SK-N-SH (cell line): Measurements from ENCODE around the gene EPDR1. TPM values are rescaled to one million over a fixed set of nuclear protein-coding genes. Genes with fewer than 3 reads are reported as not detected.

Experiments
- CTCF ChIA-PET: fragments of 300-600, 350-600 bp; formaldehyde crosslinking; extraction: SDS; loops from one replicate; lab custom pipeline; 2021; lab: Yijun Ruan, JAX
- POLR2A ChIA-PET: fragments of 350-600 bp; sonication (Branson Sonifier 250); formaldehyde crosslinking; extraction: SDS; loops from one replicate; lab custom pipeline; 2020; ENCODE audit warnings: antibody characterized with exemption, inconsistent platforms; lab: Yijun Ruan, JAX
- DNase-seq: peaks from one replicate; pipeline ENCODE4 v3.0.0; 2012
- H2AFZ ChIP-seq: fragments of 200-600 bp; sonication (generic); 2 replicates; pipeline ENCODE4 v1.8.1; 2016; ENCODE audit warnings: antibody characterized with exemption, mild to moderate bottlenecking, low read depth
- H3F3A ChIP-seq: fragments of 200-600 bp; sonication (generic); replicated peaks from 2 replicates; pipeline ENCODE3; 2016; ENCODE audit warnings: antibody characterized with exemption, mild to moderate bottlenecking; ENCODE audit not compliant: insufficient read depth
- H3K27ac ChIP-seq, 2 experiments: fragments of 200-500 bp in 1 of 2; fragments of 200-600 bp in 1 of 2; sonication (Bioruptor generic) in 1 of 2; sonication (generic), shearing (Covaris generic) in 1 of 2; 2 replicates each; pipeline versions ENCODE4 v1.5.1 to v1.6.1; 2014 to 2016; ENCODE audit warnings: low read depth in 2 of 2, inconsistent platforms in 1 of 2, low read length in 1 of 2, mild to moderate bottlenecking in 1 of 2, mixed read lengths in 1 of 2
- H3K27me3 ChIP-seq: fragments of 200-600 bp; sonication (generic), shearing (Covaris generic); 2 replicates; pipeline ENCODE4 v1.6.1; 2016; ENCODE audit warnings: mixed run types; ENCODE audit not compliant: insufficient read depth
- H3K36me3 ChIP-seq, 2 experiments: fragments of 200-500 bp in 1 of 2; fragments of 200-600 bp in 1 of 2; sonication (Bioruptor generic) in 1 of 2; sonication (generic) in 1 of 2; replicated peaks in 1 of 2; 2 replicates each; pipeline versions ENCODE3 to v1.5.1; 2014 to 2016; ENCODE audit warnings: low read length in 1 of 2, mild to moderate bottlenecking in 1 of 2; ENCODE audit not compliant: insufficient read depth in 2 of 2, control insufficient read depth in 1 of 2
- H3K4me1 ChIP-seq, 2 experiments: fragments of 200-500 bp in 1 of 2; fragments of 200-600 bp in 1 of 2; sonication (Bioruptor generic) in 1 of 2; sonication (generic), shearing (Covaris generic) in 1 of 2; 2 replicates each; pipeline versions ENCODE4 v1.5.1 to v1.6.1; 2014 to 2016; ENCODE audit warnings: low read depth in 1 of 2, low read length in 1 of 2, mixed run types in 1 of 2; ENCODE audit not compliant: insufficient read depth in 2 of 2, control insufficient read depth in 1 of 2
- H3K4me2 ChIP-seq: fragments of 200-600 bp; sonication (generic), shearing (Covaris generic); 2 replicates; pipeline ENCODE4 v1.6.1; 2017; ENCODE audit warnings: mixed run types
- H3K4me3 ChIP-seq, 2 experiments: fragments of 200-500 bp in 1 of 2; fragments of 200-600 bp in 1 of 2; sonication (Bioruptor generic) in 1 of 2; sonication (generic), shearing (Covaris generic) in 1 of 2; 2 replicates each; pipeline versions ENCODE4 v1.5.1 to v1.8.1; 2014 to 2016; ENCODE audit warnings: low read depth in 2 of 2, inconsistent platforms in 1 of 2, low read length in 1 of 2, mild to moderate bottlenecking in 1 of 2, mixed read lengths in 1 of 2, moderate library complexity in 1 of 2
- H3K79me2 ChIP-seq: fragments of 200-600 bp; sonication (generic); 2 replicates; pipeline ENCODE4 v1.8.1; 2017; ENCODE audit warnings: mild to moderate bottlenecking; ENCODE audit not compliant: insufficient read depth
- H3K9ac ChIP-seq: fragments of 200-600 bp; sonication (generic); 2 replicates; pipeline ENCODE4 v1.6.1; 2017; ENCODE audit warnings: mixed run types
- H3K9me2 ChIP-seq: fragments of 200-600 bp; sonication (generic); 2 replicates; pipeline ENCODE4 v1.6.1; 2017; ENCODE audit warnings: mixed run types
- H3K9me3 ChIP-seq: fragments of 200-600 bp; sonication (generic); 2 replicates; pipeline ENCODE4 v1.6.1; 2017; ENCODE audit warnings: mixed run types, mild to moderate bottlenecking, moderate library complexity
- H4K20me1 ChIP-seq: fragments of 200-600 bp; sonication (generic); 2 replicates; pipeline ENCODE4 v1.6.1; 2017; ENCODE audit warnings: mild to moderate bottlenecking, mixed run types; ENCODE audit not compliant: insufficient read depth
- CHD2 ChIP-seq: fragments of 150-350 bp; IDR thresholded peaks from 2 replicates; pipeline ENCODE4 v1.6.1; 2018; ENCODE audit warnings: low read length; ENCODE audit not compliant: partially characterized antibody
- EZH2phosphoT487 ChIP-seq: fragments of 200-600 bp; sonication (generic); IDR thresholded peaks from 2 replicates; pipeline ENCODE4 v1.6.1; 2017; ENCODE audit warnings: low read depth, mixed run types, mild to moderate bottlenecking, antibody characterized with exemption, moderate library complexity, borderline replicate concordance
- GATA2 ChIP-seq: sonication (generic); formaldehyde crosslinking; IDR thresholded peaks from 2 replicates; pipeline ENCODE4 v1.5.0; 2020; ENCODE audit warnings: mild to moderate bottlenecking, missing genetic modification reagents
- MAX ChIP-seq: IDR thresholded peaks from 2 replicates; pipeline ENCODE4 v1.4.0; 2012; ENCODE audit warnings: low read depth
- MEF2A ChIP-seq: IDR thresholded peaks from 2 replicates; pipeline ENCODE4 v1.4.0; 2012; ENCODE audit warnings: low read depth, borderline replicate concordance
- NFIC ChIP-seq: IDR thresholded peaks from 2 replicates; pipeline ENCODE4 v1.4.0; 2012; ENCODE audit warnings: borderline replicate concordance
- POLR2AphosphoS5 ChIP-seq: IDR thresholded peaks from 2 replicates; pipeline ENCODE4 v1.6.1; 2012; ENCODE audit warnings: low read depth, low read length
- REST ChIP-seq: IDR thresholded peaks from 2 replicates; pipeline ENCODE4 v1.6.1; 2012; ENCODE audit warnings: mild to moderate bottlenecking, low read depth, low read length, moderate library complexity
- SMC3 ChIP-seq: IDR thresholded peaks from 2 replicates; pipeline ENCODE4 v1.6.1; 2012; ENCODE audit warnings: low read depth, low read length, improper control_type of control experiment
- TAF1 ChIP-seq: IDR thresholded peaks from 2 replicates; pipeline ENCODE4 v1.6.1; 2012; ENCODE audit warnings: low read depth, mild to moderate bottlenecking, low read length, moderate library complexity, borderline replicate concordance
- TCF12 ChIP-seq: IDR thresholded peaks from 2 replicates; pipeline ENCODE4 v1.4.0; 2012
- TEAD4 ChIP-seq: IDR thresholded peaks from 2 replicates; pipeline ENCODE4 v1.4.0; 2012; ENCODE audit warnings: mild to moderate bottlenecking, borderline replicate concordance; ENCODE audit not compliant: insufficient read depth
- USF1 ChIP-seq: IDR thresholded peaks from 2 replicates; pipeline ENCODE4 v1.4.0; 2012; ENCODE audit warnings: low read depth, borderline replicate concordance
- USF2 ChIP-seq: fragments of 150-350 bp; IDR thresholded peaks from 2 replicates; pipeline ENCODE4 v1.6.1; 2017; ENCODE audit warnings: antibody characterized with exemption, low read length, low read depth, borderline replicate concordance
- YY1 ChIP-seq: IDR thresholded peaks from 2 replicates; pipeline ENCODE4 v1.4.0; 2012; ENCODE audit warnings: low read depth, mild to moderate bottlenecking
- ZBTB33 ChIP-seq: IDR thresholded peaks from 2 replicates; pipeline ENCODE4 v1.4.0; 2012; ENCODE audit warnings: low read depth, borderline replicate concordance
- WGBS: methylation state at CpG from one replicate; pipeline ENCODE4 v1.1.6; 2017; ENCODE audit warnings: low lambda C conversion rate; 5-methylcytosine and 5-hydroxymethylcytosine counted together
- polyA plus RNA-seq, 3 experiments: library from polyadenylated mRNA; depleted of rRNA; stranded (reverse); fragments of >200 nt; gene quantifications; 2 replicates each; pipeline ENCODE4 v1.2.3, GENCODE V29; 2012

Gene EPDR1
- polyA plus RNA-seq, 1 of the 3 experiments (the other 2 are of a cell fraction), result 7.4 TPM

GRCh38 chr7:37999673-38000072, 79.2 kb downstream of the EPDR1 start:
- no peak for DNase-seq
- Histone ChIP-seq H4K20me1 (no peaks in the 10 kb centered on the region), H3K4me1 (no peaks in the 10 kb centered on the region), H3K4me3 (no peak overlapping the region), H3K36me3 (no peaks in the 10 kb centered on the region), H3K9ac (no peak overlapping the region), H3K9me3 (0 out of 2 replicates have a peak, but pooled peaks cover 3% of the 10 kb centered on the region), H3K27me3 (no peaks in the 10 kb centered on the region), H3K9me2 (no peaks in the 10 kb centered on the region)
- POLR2A ChIA-PET, result no interaction called here
- 11% methylated on average over 3 of the region's 3 CpGs for WGBS
- no peak for TF ChIP-seq POLR2AphosphoS5
- TF ChIP-seq TAF1, result no peak
- no peak for TF ChIP-seq GATA2 (CRISPR knock-in tag)
- no peak for TF ChIP-seq NFIC
- no peak for TF ChIP-seq MAX
- TF ChIP-seq USF2, result no peak
- no peak for TF ChIP-seq TEAD4
- TF ChIP-seq, all 33 proteins: peak for 0
- Histone ChIP-seq H3K4me2 (no peak overlapping the region), H3F3A (no peaks in the 10 kb centered on the region), H3K27ac (no peak overlapping the region), H2AFZ (no peak overlapping the region), H3K79me2 (no peaks in the 10 kb centered on the region)
- CTCF ChIA-PET, result interaction anchor here (0.9 to 1.6 kb wide), 4 partner anchors 10 to 83 kb away, joined by 3 read pairs; partner anchors contain the start of genes EPDR1 and SFRP4

GRCh38 chr7:38000272-38000671, 79.8 kb downstream of the EPDR1 start:
- Histone ChIP-seq H3F3A (no peaks in the 10 kb centered on the region), H2AFZ (no peak overlapping the region), H3K27me3 (no peaks in the 10 kb centered on the region), H3K9ac (no peak overlapping the region), H3K36me3 (no peaks in the 10 kb centered on the region), H3K9me2 (no peaks in the 10 kb centered on the region), H3K27ac (no peak overlapping the region), H3K4me3 (no peak overlapping the region)
- POLR2A ChIA-PET, result no interaction called here
- no peak for TF ChIP-seq ZBTB33
- TF ChIP-seq TCF12, result no peak
- no peak for TF ChIP-seq TAF1
- no peak for TF ChIP-seq YY1
- no peak for TF ChIP-seq TEAD4
- no peak for TF ChIP-seq MEF2A
- no peak for TF ChIP-seq NFIC
- TF ChIP-seq USF2, result no peak
- no peak for TF ChIP-seq EZH2phosphoT487
- no peak for TF ChIP-seq REST
- no peak for TF ChIP-seq CHD2
- no peak for TF ChIP-seq SMC3
- TF ChIP-seq POLR2AphosphoS5, result no peak
- TF ChIP-seq USF1, result no peak
- TF ChIP-seq, all 33 proteins: peak for 0
- Histone ChIP-seq H3K9me3 (0 out of 2 replicates have a peak, but pooled peaks cover 3% of the 10 kb centered on the region), H4K20me1 (no peaks in the 10 kb centered on the region), H3K79me2 (no peaks in the 10 kb centered on the region), H3K4me1 (no peaks in the 10 kb centered on the region), H3K4me2 (no peak overlapping the region)
- 8% methylated on average over 3 of the region's 3 CpGs for WGBS
- CTCF ChIA-PET, result interaction anchor here (0.6 to 1.6 kb wide), 4 partner anchors 11 to 345 kb away, joined by 3 read pairs; partner anchors contain the start of gene SFRP4
- DNase-seq, result no peak
